Stimulated activated CD4-positive, alpha-beta T cell treated with anti-CD3 and anti-CD28 coated beads, TNF-alpha, amount 100 ng/mL, for 24 hours (primary cell): ENCODE data around the gene PRDX2.
A peak's percentile ranks its signal among the peaks of the same experiment; 100 is the strongest.

Experiments used
- DNase-seq, 3 experiments: peaks; one replicate each; pipeline ENCODE4 v3.0.0-alpha.2; 2020; ENCODE audit warnings: low read depth in 3 of 3

The PRDX2 gene

GRCh38 chr19:12779162-12779993 is 22.2 kb downstream of the PRDX2 start:
- no peak for DNase-seq

DNA sequence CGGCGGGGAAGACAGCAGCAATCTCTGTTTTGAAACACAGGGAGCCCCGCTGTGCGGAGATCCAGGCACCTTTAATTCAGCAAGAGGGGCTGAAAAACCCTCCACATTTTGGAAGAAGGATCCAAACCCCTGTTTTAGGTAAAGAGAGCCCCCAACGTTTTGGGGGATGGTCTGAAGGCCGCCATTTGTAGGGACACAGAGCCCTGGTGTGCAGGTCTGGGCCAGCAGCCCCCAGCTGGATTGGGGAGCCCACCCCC is 22.8 kb downstream of the PRDX2 start:
- DNase-seq = no peak

GRCh38 chr19:12778017-12778904 is 23.3 kb downstream of the PRDX2 start:
- DNase-seq = peak in 1 of 3 experiments; percentile 53

DNA sequence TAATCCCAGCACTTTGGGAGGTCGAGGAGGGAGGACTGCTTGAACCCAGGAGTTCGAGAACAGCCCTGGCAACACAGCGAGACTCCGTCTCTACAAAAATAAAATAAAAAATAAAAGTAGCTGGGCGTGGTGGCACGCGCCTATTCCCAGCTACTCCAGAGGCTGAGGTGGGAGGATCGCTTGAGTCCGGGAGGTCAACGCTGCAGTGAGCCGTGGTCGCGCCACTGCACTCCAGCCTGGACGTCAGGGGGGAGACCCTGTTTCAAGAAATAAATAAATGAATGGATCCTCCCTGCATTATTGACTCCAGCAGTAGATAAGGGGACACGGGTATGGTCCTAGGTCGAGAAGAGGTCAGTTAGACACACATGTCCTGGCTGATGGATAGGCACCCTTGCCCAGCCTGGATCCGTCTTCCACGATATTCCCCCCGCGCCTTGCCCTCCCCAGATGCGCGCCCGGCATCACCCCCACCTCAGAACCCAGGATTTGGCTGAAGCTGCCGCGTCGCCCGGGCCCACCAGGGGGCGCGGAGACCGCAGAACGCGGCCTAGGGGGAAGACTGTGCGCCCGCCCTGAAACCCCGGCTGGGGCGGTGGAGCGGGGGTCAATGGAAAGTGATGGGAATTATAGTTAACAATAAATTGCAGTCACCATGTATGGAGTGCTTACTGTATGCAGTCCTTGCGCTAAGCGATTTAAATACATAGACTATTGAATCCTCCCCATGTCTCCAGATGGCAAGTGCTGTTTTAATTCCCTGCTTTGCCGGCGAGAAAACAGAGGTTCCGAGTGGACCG is 24.2 kb downstream of the PRDX2 start:
- peak in 2 of 3 experiments; percentile 74 to 83 for DNase-seq

DNA sequence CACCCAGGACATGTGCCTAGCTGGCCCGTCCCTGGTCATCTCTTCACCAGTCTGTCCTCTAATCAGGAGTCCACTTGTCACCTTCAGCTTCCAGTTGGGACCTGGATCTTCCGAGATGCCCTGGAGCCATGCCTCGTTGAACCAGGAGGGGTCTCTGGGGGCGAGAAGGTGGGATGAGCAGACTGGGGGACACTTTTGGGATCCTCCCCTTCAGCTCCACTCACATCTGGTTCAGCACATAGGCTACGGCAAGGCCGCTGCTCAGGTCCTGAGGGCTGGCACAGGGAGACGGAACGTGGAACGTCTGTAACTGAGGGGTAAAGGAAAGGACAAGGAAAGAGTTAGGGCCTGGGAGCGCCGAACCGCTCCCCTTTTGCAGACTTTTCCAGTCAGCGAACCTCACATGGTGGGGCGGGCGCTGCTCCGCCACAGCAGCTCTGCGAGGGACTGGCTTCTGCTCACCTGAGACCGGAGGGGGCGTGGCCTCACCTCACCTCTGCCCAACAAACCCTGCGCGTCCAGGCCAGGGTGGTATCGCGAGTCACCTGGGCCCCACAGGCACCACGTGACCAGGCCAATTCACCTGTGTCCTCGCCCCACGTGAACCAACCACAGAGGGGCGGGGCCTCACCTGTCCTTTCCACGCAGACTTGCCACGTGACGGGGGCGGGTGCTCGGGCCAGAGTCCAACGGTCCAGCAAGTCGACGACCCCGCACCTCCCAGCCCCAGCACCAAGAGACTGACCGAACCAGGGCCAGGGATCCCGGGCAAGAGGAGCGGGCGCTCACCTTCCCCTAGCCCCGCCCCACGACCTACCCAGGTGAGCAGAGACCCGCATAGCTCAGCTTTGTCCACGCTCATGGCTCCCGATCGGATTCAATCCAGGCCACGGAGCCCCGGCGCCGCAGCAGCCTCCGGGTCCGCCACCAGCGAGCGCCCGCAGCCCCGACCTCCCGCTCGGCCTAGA is 26.7 kb downstream of the PRDX2 start, which contains the start of gene HOOK2:
Gene HOOK2, minus strand, starts transcription at position 965 of the 968 bp plus-strand sequence. Its CDS starts 103 bp downstream, at position 862.
- DNase-seq = no peak

DNA sequence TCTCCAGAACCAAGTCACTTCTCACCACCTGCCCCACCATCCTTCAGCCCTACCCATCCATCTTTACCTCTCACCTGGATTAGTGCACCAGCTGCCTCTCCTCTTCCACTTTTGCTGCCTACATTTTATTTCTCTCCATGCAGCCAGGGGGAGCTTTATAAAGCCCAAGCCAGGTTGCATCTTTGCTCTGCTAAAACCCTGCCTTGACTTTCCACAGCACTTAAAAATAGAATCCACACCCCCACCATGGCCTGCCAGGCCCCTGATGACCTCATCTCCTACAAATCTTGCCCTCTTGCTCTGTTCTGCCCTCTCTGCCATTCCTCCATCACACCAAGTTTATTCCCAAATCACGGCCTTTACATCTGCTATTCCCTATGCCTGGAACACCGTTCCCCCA is 28.0 kb downstream of the PRDX2 start:
- DNase-seq = no peak

- no peak for DNase-seq
Observed at GRCh38 chr19:12772323-12772722, 29.3 kb downstream of the PRDX2 start.

GRCh38 chr19:12770922-12771321 is 30.7 kb downstream of the PRDX2 start:
- DNase-seq = no peak

GRCh38 chr19:12769689-12770088 is 31.9 kb downstream of the PRDX2 start:
- peak in 1 of 3 experiments; percentile 67 for DNase-seq

GRCh38 chr19:12767666-12768065 is 33.9 kb downstream of the PRDX2 start:
- DNase-seq = no peak

DNA sequence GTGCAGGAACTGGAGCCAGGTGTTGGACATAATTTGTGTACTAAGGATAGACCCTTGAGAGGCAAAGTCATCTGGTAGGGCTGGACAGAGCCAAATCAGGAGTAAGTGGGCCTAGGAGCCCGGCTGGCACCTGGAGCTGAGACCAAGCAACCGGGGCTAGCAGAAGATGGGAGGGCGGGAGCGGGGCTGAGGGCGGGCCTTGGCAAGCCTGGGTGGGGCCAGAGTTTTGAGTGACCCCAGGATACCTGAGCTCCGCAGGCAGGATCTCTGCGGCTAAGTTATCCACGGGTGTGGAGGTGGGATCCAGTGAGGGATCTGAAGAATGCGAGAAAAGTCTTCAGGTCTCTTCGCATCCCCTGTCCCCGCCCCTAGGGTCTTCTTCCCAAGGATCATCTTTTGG is 34.5 kb downstream of the PRDX2 start:
- DNase-seq = no peak

DNA sequence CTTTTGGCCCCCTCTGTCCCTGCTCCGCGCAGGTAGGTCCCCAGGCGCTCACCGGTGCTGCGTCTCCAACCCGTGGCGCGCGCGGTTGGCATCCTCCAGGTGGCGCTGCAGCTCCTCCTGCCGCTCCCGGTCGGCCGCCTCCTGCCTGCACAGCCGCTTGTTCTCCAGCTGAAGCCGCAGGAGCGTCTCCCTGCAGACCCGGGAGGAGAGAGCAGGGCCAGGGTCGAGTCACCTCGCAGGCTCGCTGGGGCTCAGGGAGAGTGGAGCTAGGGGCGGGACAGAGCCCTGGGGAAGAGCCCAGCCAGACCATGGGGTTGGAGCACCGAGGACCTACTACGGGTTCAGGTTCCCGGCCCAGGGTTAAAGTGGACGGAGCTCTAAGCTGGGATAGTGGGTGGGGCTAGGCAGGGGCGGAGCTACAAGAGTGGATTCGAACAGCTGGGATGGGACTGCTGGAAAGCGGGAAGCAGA is 35.5 kb downstream of the PRDX2 start:
- DNase-seq = peak in 1 of 3 experiments; percentile 70

- DNase-seq = no peak
Observed at GRCh38 chr19:12764698-12765097, 36.9 kb downstream of the PRDX2 start.

GRCh38 chr19:12763100-12763499 is 38.5 kb downstream of the PRDX2 start:
- no peak for DNase-seq

DNA sequence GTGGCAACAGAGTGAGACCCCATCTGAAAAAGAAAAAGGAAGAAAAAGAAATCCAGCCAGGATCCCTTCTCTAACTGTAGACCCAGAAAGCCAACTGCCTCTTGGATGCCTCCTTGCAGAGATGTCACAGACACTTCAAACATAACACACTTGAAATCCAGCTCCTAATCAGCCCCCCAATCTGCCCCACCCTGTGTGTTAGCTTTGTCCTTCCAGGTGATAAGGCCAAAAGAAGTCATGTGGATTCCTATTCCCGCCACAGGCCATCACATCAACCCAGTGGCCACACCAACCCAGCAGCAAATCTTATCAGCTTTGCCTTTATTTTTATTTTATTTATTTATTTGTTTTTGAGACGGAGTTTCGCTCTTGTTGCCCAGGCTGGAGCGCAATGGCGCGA is 41.9 kb downstream of the PRDX2 start:
- no peak for DNase-seq

DNA sequence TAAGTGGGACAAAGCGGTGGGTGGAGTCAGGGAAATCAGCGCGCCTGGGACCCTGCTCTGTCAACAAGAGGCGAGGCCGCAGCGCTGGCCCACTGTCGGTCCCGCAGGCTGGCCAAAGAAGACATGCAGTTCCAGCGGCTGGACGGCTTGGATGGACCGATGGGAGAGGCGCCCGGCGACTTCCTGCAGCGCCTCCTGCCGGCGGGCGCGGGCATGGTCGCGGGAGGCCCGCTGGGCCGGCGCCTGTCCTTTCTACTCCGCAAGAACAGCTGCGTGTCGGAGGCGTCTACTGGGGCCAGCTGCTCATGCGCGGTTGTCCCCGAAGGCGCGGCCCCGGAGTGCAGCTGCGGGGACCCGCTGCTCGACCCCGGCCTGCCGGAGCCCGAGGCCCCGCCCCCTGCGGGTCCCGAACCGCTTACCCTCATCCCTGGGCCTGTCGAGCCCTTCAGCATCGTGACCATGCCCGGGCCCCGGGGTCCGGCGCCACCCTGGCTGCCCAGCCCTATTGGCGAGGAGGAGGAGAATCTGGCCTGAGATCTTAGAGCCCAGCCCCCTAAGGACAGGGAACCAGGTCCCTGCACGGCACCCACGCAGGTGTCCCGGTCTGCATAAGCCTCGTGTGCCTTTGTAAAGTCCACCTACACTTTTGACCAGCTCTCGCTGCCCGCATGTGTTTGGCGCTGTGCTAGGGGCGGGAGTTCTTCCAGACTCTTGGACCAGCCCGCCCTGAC is 43.9 kb downstream of the PRDX2 start:
- DNase-seq = peak in 2 of 3 experiments; percentile 47 to 65

- DNase-seq = no peak
Observed at GRCh38 chr19:12756150-12756883, 45.3 kb downstream of the PRDX2 start.

GRCh38 chr19:12754465-12755196 is 47.0 kb downstream of the PRDX2 start:
- no peak for DNase-seq
